ENCODE measurements around the gene WDR73. TPM values are rescaled to one million over a fixed set of nuclear protein-coding genes. Genes with fewer than 3 reads are reported as not detected.

The WDR73 gene
- total and polyA plus RNA-seq, 10 of the 15 experiments (the other 5 are each of a cell fraction or from before 2014, with no cell fraction given), result 4.4 to 25.6 (median 16.3) TPM

DNA sequence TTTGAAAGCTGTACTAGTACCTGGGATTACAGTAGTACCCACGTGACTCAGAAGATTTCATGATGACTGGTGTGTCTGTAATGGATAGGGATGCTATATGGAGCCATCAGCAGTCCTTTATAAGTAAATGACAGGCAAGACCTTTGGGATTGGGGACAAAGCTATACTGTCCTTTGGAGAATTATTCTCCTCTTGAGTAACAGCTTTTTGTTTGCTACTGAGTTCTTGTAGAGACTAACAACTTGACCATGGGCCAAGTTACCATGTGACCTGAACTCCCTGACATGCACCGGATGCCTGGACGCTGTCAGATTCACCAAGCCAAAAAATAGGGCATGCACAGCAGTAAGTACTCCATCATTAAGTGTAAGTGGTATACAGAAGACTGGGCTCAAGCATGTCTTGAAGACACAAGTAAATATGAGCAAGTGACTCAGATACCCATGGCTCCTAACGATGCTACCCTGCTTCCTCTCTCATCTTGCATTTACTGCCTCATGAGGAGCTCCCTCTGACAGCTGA, 48.9 kb upstream of the WDR73 start:
- ChIA-PET RAD21 (ENCODE audit: unreplicated experiment) (no interaction called here), POLR2A (interaction anchor here (0.6 to 1.1 kb wide), 3 partner anchors 20 to 703 kb away, joined by 3 read pairs; no protein-coding TSS in a partner anchor), SMC1A (ENCODE audit: uncharacterized antibody, unreplicated experiment) (interaction anchor here (0.8 to 2.0 kb wide), 5 partner anchors 11 to 49 kb away, joined by 3 to 5 read pairs (median 3); partner anchors contain the start of gene SEC11A), CTCF (no interaction called here)
- H3K4me1 ChIP-seq (ENCODE audit: control insufficient read depth, insufficient read depth, low read length), result no peaks in the 10 kb centered on the region
- FAIRE-seq (no peak), DNase-seq (ENCODE audit: low read depth, low spot score) (no peak), ATAC-seq (no peak)
- intact Hi-C loops (cut with micrococcal nuclease; ENCODE audit: unreplicated experiment), result no loop called here
- BruUV-seq (replicated peaks), result no TSS peak
- no peak overlapping the region for H3K9ac ChIP-seq (ENCODE audit: control insufficient read depth, insufficient read depth, low read length)
- H2AFZ ChIP-seq (ENCODE audit: control insufficient read depth, low read depth, low read length), result no peak overlapping the region
- H4K20me1 ChIP-seq (ENCODE audit: control insufficient read depth, insufficient read depth), result peaks cover 6% of the 10 kb centered on the region; the same call in 1 of the 2 replicates
- no peaks in the 10 kb centered on the region for H3K9me3 ChIP-seq (replicated peaks; ENCODE audit: control insufficient read depth, insufficient read depth, low read length)
- no peaks in the 10 kb centered on the region for H3K27me3 ChIP-seq (replicated peaks in 1 of 2; ENCODE audit: control insufficient read depth in 2 of 2, insufficient read depth in 2 of 2, low read length in 1 of 2)
- H3K4me3 ChIP-seq, result no peak overlapping the region
- no peak overlapping the region for H3K4me2 ChIP-seq (ENCODE audit: control insufficient read depth, insufficient read depth)
- peaks cover 1 to 7% of the 10 kb centered on the region in 2 experiments; a peak in 2 of 4 replicates for H3K36me3 ChIP-seq (ENCODE audit: control insufficient read depth in 2 of 2, insufficient read depth in 2 of 2, low read length in 1 of 2)
- TF ChIP-seq TCF3 (IDR thresholded peaks at IDR 0.05; ENCODE audit: borderline replicate concordance, insufficient read depth, low read depth, low read length) (no peak), NR2C1 (IDR thresholded peaks at IDR 0.05) (no peak), NR2F1 (conservative IDR thresholded peaks at IDR 0.05) (no peak), MEF2B (IDR thresholded peaks at IDR 0.05; ENCODE audit: partially characterized antibody, poor library complexity, severe bottlenecking) (no peak), EGR1 (IDR thresholded peaks at IDR 0.05; ENCODE audit: borderline replicate concordance in 1 of 2, low read depth in 2 of 2, low read length in 2 of 2) (no peak), ZNF274 (IDR thresholded peaks at IDR 0.05; ENCODE audit: insufficient read depth, insufficient read length) (no peak), MYB (IDR thresholded peaks at IDR 0.05; ENCODE audit: borderline replicate concordance, low read depth, low read length) (no peak), FOS (IDR thresholded peaks at IDR 0.05; ENCODE audit: borderline replicate concordance, extremely low read depth, insufficient read length) (no peak)
- TF ChIP-seq, protein P1, sequence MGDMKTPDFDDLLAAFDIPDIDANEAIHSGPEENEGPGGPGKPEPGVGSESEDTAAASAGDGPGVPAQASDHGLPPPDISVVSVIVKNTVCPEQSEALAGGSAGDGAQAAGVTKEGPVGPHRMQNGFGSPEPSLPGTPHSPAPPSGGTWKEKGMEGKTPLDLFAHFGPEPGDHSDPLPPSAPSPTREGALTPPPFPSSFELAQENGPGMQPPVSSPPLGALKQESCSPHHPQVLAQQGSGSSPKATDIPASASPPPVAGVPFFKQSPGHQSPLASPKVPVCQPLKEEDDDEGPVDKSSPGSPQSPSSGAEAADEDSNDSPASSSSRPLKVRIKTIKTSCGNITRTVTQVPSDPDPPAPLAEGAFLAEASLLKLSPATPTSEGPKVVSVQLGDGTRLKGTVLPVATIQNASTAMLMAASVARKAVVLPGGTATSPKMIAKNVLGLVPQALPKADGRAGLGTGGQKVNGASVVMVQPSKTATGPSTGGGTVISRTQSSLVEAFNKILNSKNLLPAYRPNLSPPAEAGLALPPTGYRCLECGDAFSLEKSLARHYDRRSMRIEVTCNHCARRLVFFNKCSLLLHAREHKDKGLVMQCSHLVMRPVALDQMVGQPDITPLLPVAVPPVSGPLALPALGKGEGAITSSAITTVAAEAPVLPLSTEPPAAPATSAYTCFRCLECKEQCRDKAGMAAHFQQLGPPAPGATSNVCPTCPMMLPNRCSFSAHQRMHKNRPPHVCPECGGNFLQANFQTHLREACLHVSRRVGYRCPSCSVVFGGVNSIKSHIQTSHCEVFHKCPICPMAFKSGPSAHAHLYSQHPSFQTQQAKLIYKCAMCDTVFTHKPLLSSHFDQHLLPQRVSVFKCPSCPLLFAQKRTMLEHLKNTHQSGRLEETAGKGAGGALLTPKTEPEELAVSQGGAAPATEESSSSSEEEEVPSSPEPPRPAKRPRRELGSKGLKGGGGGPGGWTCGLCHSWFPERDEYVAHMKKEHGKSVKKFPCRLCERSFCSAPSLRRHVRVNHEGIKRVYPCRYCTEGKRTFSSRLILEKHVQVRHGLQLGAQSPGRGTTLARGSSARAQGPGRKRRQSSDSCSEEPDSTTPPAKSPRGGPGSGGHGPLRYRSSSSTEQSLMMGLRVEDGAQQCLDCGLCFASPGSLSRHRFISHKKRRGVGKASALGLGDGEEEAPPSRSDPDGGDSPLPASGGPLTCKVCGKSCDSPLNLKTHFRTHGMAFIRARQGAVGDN (IDR thresholded peaks at IDR 0.05), result no peak
- peaks cover 59% of the 10 kb centered on the region for H3K79me2 ChIP-seq (ENCODE audit: control insufficient read depth, insufficient read depth, low read length)
- 79% methylated on average over 4 of the region's 4 CpGs for WGBS (ENCODE audit: insufficient coverage, insufficient replicate concordance, low lambda C conversion rate, missing lambda C conversion rate)
- no peak overlapping the region for H3K27ac ChIP-seq (ENCODE audit: control insufficient read depth, insufficient read depth)
- in situ Hi-C loops (cut with MboI), result no loop called here
